ENCODE data around the gene SYT12. TPM values are rescaled to one million over a fixed set of nuclear protein-coding genes. Genes with fewer than 3 reads are reported as not detected.

SYT12 gene
- total RNA-seq, 1 experiment from 2014 or later = 11.1 TPM

DNA sequence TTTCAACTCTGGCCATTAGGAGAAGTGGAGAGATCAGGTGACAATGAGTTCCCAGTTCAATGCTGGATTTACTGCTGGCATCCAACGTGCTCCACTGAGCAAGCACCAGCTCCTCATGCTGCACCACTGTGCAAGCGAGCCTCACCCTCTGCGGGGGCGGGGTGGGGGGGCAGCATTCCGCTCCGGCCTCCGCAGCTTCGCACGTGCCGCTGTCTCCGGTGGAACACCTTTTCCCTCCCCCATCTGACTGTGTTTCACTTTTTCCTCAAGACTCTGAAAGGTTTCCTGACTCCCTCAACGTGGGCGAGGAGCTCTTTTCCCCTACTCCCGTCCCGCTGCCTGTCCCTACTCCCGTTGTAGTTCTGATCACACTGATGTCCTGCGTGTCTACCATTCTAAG lies 32.9 kb downstream of the SYT12 start:
- ChIA-PET CTCF (interaction anchor here (0.5 to 2.5 kb wide), 5 partner anchors 20 to 262 kb away, joined by 4 to 19 read pairs (median 5); no protein-coding TSS in a partner anchor), POLR2A (ENCODE audit: unreplicated experiment) (interaction anchor here (0.5 to 0.8 kb wide), 6 partner anchors 95 to 720 kb away, joined by 3 to 8 read pairs (median 4); no protein-coding TSS in a partner anchor)
- intact Hi-C loops (cut with micrococcal nuclease; ENCODE audit: unreplicated experiment) = loop anchor here (1.0 to 10.0 kb wide), 11 partner anchors 25 to 453 kb away; partner anchors contain the start of genes CDK2AP2, KDM2A, PC and RCE1
- Histone ChIP-seq H3K9me3 (ENCODE audit: insufficient read depth, low read depth) (no peaks in the 10 kb centered on the region), H3K4me1 (replicated peaks; ENCODE audit: insufficient read depth) (peaks cover 62% of the 10 kb centered on the region), H3K4me2 (peak overlapping the region; percentile 99), H4K20me1 (ENCODE audit: insufficient read depth) (no peaks in the 10 kb centered on the region), H3K9me2 (ENCODE audit: insufficient read depth) (no peaks in the 10 kb centered on the region), H2AFZ (peak overlapping the region; percentile 88), H3K4me3 (peak overlapping the region; percentile 82), H3F3A (ENCODE audit: insufficient read depth, low read depth) (peaks cover 42% of the 10 kb centered on the region), H3K36me3 (ENCODE audit: low read depth) (no peaks in the 10 kb centered on the region), H3K79me2 (ENCODE audit: low read depth) (peaks cover 43% of the 10 kb centered on the region), H3K27ac (peak overlapping the region; percentile 74), H3K27me3 (ENCODE audit: insufficient read depth, low read depth) (no peaks in the 10 kb centered on the region)
- BruUV-seq (replicated peaks) = no TSS peak
- DNase-seq = peak; percentile 46 to 60
- TF ChIP-seq, protein P1, sequence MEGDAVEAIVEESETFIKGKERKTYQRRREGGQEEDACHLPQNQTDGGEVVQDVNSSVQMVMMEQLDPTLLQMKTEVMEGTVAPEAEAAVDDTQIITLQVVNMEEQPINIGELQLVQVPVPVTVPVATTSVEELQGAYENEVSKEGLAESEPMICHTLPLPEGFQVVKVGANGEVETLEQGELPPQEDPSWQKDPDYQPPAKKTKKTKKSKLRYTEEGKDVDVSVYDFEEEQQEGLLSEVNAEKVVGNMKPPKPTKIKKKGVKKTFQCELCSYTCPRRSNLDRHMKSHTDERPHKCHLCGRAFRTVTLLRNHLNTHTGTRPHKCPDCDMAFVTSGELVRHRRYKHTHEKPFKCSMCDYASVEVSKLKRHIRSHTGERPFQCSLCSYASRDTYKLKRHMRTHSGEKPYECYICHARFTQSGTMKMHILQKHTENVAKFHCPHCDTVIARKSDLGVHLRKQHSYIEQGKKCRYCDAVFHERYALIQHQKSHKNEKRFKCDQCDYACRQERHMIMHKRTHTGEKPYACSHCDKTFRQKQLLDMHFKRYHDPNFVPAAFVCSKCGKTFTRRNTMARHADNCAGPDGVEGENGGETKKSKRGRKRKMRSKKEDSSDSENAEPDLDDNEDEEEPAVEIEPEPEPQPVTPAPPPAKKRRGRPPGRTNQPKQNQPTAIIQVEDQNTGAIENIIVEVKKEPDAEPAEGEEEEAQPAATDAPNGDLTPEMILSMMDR (conservative IDR thresholded peaks at IDR 0.05) = no peak
- no peak for TF ChIP-seq EZH2 (IDR thresholded peaks at IDR 0.05; ENCODE audit: low read depth)

DNA sequence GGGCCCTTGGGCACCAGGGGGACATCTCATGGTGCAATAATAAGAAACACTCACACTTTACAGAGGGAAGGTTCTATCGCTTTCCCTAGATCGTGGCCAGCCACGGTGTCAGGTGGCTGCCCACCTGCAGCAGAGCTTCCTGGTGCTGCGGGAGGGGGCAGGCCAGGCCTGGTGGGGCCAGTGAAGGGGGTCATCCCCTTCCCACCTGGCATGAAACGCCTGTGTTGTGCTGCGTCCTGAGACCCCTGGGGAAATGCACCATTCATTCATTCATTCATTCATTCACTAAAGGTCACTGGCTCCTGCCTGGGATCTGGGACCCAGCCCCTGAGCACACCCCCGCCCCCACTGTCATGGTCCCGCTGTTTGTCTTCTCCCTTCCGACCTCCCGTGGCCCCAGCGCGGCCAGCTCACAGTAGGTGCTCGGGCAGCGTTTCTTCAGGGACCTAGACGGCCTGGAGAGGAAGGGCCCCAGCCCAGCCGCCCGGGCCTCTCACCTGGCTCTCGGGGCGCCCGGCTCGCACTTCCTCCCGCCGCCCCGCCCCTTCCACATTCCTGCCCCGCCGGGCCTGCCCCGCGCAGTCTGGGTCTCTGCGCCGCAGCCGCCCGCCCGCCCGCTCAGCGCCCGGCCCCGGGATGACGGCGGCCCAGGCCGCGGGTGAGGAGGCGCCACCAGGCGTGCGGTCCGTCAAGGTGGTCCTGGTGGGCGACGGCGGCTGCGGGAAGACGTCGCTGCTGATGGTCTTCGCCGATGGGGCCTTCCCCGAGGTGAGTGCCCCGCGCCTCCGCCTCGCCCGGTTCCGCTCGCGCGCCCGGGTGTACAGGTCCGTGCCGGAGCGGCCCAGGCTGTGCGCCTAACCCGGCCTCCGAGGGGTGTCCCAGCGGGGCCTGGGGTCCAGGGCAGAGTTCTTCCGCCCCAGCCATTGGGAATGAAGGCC lies 33.6 kb downstream of the SYT12 start, which contains the start of gene RHOD:
RHOD (plus strand) TSS at position 581 of the 938 bp plus-strand sequence; CDS start at position 637, 56 bp downstream.
- Histone ChIP-seq H3K27ac (peak within 1 kb of the TSS; percentile 74), H3K4me2 (peak within 1 kb of the TSS; percentile 99), H3K4me1 (replicated peaks; ENCODE audit: insufficient read depth) (peaks cover 66% of the 10 kb centered on the region), H2AFZ (peak within 1 kb of the TSS; percentile 88), H3F3A (ENCODE audit: insufficient read depth, low read depth) (peaks cover 47% of the 10 kb centered on the region), H3K4me3 (peak within 1 kb of the TSS; percentile 82), H3K79me2 (ENCODE audit: low read depth) (peaks cover 47% of the 10 kb centered on the region), H3K9me2 (ENCODE audit: insufficient read depth) (no peaks in the 10 kb centered on the region), H3K27me3 (ENCODE audit: insufficient read depth, low read depth) (no peaks in the 10 kb centered on the region), H3K9me3 (ENCODE audit: insufficient read depth, low read depth) (no peaks in the 10 kb centered on the region), H4K20me1 (ENCODE audit: insufficient read depth) (no peaks in the 10 kb centered on the region), H3K36me3 (ENCODE audit: low read depth) (no peaks in the 10 kb centered on the region)
- TF ChIP-seq, protein P1 (conservative IDR thresholded peaks at IDR 0.05) = no peak
- TSS peak; percentile 48 for BruUV-seq (replicated peaks)
- intact Hi-C loops (cut with micrococcal nuclease; ENCODE audit: unreplicated experiment) = loop anchor here (5.0 to 10.0 kb wide), 4 partner anchors 206 to 362 kb away; partner anchors contain the start of gene RCE1
- DNase-seq = peak; percentile 61 to 79
- ChIA-PET POLR2A (ENCODE audit: unreplicated experiment) (interaction anchor here (0.5 to 0.7 kb wide), 2 partner anchors 261 to 721 kb away, joined by 3 to 9 read pairs; no protein-coding TSS in a partner anchor), CTCF (interaction anchor here (0.6 to 2.5 kb wide), 3 partner anchors 24 to 261 kb away, joined by 4 to 19 read pairs (median 7); no protein-coding TSS in a partner anchor)

DNA sequence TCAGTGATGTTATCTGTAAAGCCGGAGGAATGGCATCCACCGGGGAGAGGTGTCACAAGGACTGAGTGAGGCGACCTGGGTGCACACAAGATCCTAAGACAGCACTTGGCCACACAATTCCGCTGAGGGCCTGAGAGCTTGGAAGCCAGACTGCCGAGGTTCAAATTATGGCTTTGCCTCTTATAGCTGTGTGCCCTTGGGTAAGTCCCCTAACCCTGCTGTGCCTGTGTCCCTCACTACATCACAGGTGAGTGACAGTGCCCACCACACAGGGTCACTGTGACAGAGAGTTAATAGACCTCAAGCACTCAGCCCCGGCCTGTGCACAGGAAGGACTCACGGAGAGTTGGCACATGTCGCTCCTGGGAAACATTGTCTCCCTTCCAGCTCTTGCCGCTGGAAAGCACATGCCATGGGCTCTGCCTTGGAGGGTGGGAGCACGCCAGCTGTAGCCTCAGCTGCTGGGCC lies 34.3 kb downstream of the SYT12 start:
- Histone ChIP-seq H3K9me3 (ENCODE audit: insufficient read depth, low read depth) (no peaks in the 10 kb centered on the region), H3K4me1 (replicated peaks; ENCODE audit: insufficient read depth) (peaks cover 72% of the 10 kb centered on the region), H3F3A (ENCODE audit: insufficient read depth, low read depth) (peaks cover 53% of the 10 kb centered on the region), H3K4me2 (peak overlapping the region; percentile 99), H3K27ac (peak overlapping the region; percentile 74), H4K20me1 (ENCODE audit: insufficient read depth) (no peaks in the 10 kb centered on the region), H3K9me2 (ENCODE audit: insufficient read depth) (no peaks in the 10 kb centered on the region), H2AFZ (peak overlapping the region; percentile 88), H3K4me3 (peak overlapping the region; percentile 82), H3K36me3 (ENCODE audit: low read depth) (no peaks in the 10 kb centered on the region), H3K27me3 (ENCODE audit: insufficient read depth, low read depth) (no peaks in the 10 kb centered on the region), H3K79me2 (ENCODE audit: low read depth) (peaks cover 47% of the 10 kb centered on the region)
- BruUV-seq (replicated peaks) = TSS peak; percentile 40
- DNase-seq = peak; percentile 33 to 36
- intact Hi-C loops (cut with micrococcal nuclease; ENCODE audit: unreplicated experiment) = loop anchor here (5.0 to 10.0 kb wide), 4 partner anchors 205 to 362 kb away; partner anchors contain the start of gene RCE1
- TF ChIP-seq EZH2 (IDR thresholded peaks at IDR 0.05; ENCODE audit: low read depth) = no peak
- TF ChIP-seq, protein P1 (conservative IDR thresholded peaks at IDR 0.05) = no peak
- POLR2A ChIA-PET (ENCODE audit: unreplicated experiment) = interaction anchor here (0.5 kb wide), 1 partner anchor 261 kb away, joined by 9 read pairs; no protein-coding TSS in a partner anchor
- CTCF ChIA-PET = interaction anchor here (0.6 kb wide), 1 partner anchor 24 kb away, joined by 4 read pairs; no protein-coding TSS in a partner anchor
